HG02623 (cell line): ENCODE results near the gene ABCG4.
"Not testable (repeated sequence)": the region's sequence is repeated elsewhere in the genome, so short reads cannot be mapped to it uniquely, and the experiment has no call there.

Experiments
- ATAC-seq: cut with Tn5 transposase; IDR thresholded peaks from one replicate; pipeline ENCODE4 v1.9.1; 2021; ENCODE audit warnings: moderate library complexity; ENCODE audit not compliant: unreplicated experiment

ABCG4 gene

GRCh38 chr11:119180729-119181676 lies 32.2 kb downstream of the ABCG4 start:
- ATAC-seq: no peak

- no peak for ATAC-seq
These were observed 33.0 kb downstream of the ABCG4 start for GRCh38 chr11:119181677-119182412.

GRCh38 chr11:119184399-119184798 lies 35.5 kb downstream of the ABCG4 start:
- ATAC-seq: not testable (repeated sequence)

- ATAC-seq: no peak
These were observed 37.3 kb downstream of the ABCG4 start for GRCh38 chr11:119185981-119186634.

GRCh38 chr11:119187123-119187892 lies 38.5 kb downstream of the ABCG4 start:
- no peak for ATAC-seq

GRCh38 chr11:119188067-119188466 lies 39.2 kb downstream of the ABCG4 start:
- ATAC-seq: no peak

GRCh38 chr11:119188887-119189286 lies 40.0 kb downstream of the ABCG4 start:
- no peak for ATAC-seq

GRCh38 chr11:119189393-119189792 lies 40.5 kb downstream of the ABCG4 start:
- ATAC-seq: no peak

- no peak for ATAC-seq
These were observed 41.7 kb downstream of the ABCG4 start for GRCh38 chr11:119190531-119190930.

- not testable (repeated sequence) for ATAC-seq
These were observed 42.4 kb downstream of the ABCG4 start for GRCh38 chr11:119191265-119191664.

- ATAC-seq: no peak
These were observed 43.3 kb downstream of the ABCG4 start for GRCh38 chr11:119192111-119192510.

GRCh38 chr11:119193001-119193400 lies 44.1 kb downstream of the ABCG4 start:
- no peak for ATAC-seq

- no peak for ATAC-seq
These were observed 44.8 kb downstream of the ABCG4 start for GRCh38 chr11:119193626-119194025.

GRCh38 chr11:119194811-119195440 lies 46.1 kb downstream of the ABCG4 start:
- no peak for ATAC-seq

- ATAC-seq: no peak
These were observed 46.8 kb downstream of the ABCG4 start for GRCh38 chr11:119195680-119196079.

- ATAC-seq: no peak
These were observed 48.1 kb downstream of the ABCG4 start for GRCh38 chr11:119196833-119197483.

- ATAC-seq: no peak
These were observed 50.1 kb downstream of the ABCG4 start for GRCh38 chr11:119198925-119199324.

- ATAC-seq: not testable (repeated sequence)
These were observed 52.4 kb downstream of the ABCG4 start for GRCh38 chr11:119201236-119201635.

- ATAC-seq: no peak
These were observed 53.7 kb downstream of the ABCG4 start for GRCh38 chr11:119202554-119202953.

- ATAC-seq: no peak
These were observed 55.2 kb downstream of the ABCG4 start for GRCh38 chr11:119204066-119204465.
